ENCODE measurements around the gene ACAP1. TPM values are rescaled to one million over a fixed set of nuclear protein-coding genes. Genes with fewer than 3 reads are reported as not detected.
"Not testable (repeated sequence)": the region's sequence is repeated elsewhere in the genome, so short reads cannot be mapped to it uniquely, and the experiment has no call there.

Gene ACAP1
- total RNA-seq, 2 experiments from 2014 or later: 343 to 375 TPM

- H3K4me3 Mint-ChIP-seq: peak overlapping the region; percentile 89
- peak; percentile 81 for ATAC-seq
- H3K4me1 Mint-ChIP-seq: peaks cover 49% of the 10 kb centered on the region
- intact Hi-C loops (cut with DNase I, micrococcal nuclease): loop anchor here (1.0 to 5.0 kb wide), 17 partner anchors 15 to 826 kb away; partner anchors contain the start of genes EIF5A (in 2 of the 2), GPS2 (in 2 of the 2), ELP5 (in 1 of the 2) and FXR2 (in 1 of the 2)
- no peaks in the 10 kb centered on the region for H3K9me3 Mint-ChIP-seq (ENCODE audit: low read depth)
- peak; percentile 88 for DNase-seq
- ChIA-PET POLR2A (interaction anchor here (0.6 to 1.9 kb wide), 19 partner anchors 9 to 358 kb away, joined by 3 to 11 read pairs (median 3); partner anchors contain the start of genes ACADVL, CD68, CTDNEP1 and DLG4), CTCF (interaction anchor here (0.6 to 3.4 kb wide), 17 partner anchors 15 to 517 kb away, joined by 3 to 23 read pairs (median 4); partner anchors contain the start of genes GPS2, TMEM95 and TP53)
- peak overlapping the region; percentile 96 for H3K27ac Mint-ChIP-seq
- H3K27me3 Mint-ChIP-seq: no peaks in the 10 kb centered on the region
- no peaks in the 10 kb centered on the region for H3K36me3 Mint-ChIP-seq (ENCODE audit: low read depth)
Observed at GRCh38 chr17:7329997-7330637, 6.2 kb upstream of the ACAP1 start.

DNA sequence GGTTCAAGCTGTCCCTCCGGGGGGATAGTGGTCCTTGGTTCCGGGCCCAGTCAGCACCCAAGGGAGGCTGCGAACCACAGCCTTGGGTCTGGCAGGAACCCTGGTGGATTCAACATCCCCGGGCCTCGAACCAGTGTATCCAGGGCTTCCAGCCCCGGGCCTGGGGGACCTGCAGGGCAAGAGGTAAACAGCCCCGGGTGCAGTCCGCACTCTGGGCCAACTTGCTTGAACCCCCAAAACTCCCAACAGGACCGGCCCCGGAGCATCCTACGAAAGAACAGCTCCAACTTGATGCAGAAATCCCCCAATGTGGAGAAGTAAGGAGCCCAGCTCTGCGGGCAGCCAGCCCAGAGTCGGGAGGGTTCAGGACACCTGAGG, 5.7 kb upstream of the ACAP1 start:
- no peak for ATAC-seq
- Mint-ChIP-seq H3K4me3 (peak overlapping the region; percentile 89), H3K4me1 (peaks cover 54% of the 10 kb centered on the region), H3K9me3 (ENCODE audit: low read depth) (no peaks in the 10 kb centered on the region), H3K36me3 (ENCODE audit: low read depth) (no peaks in the 10 kb centered on the region), H3K27ac (peak overlapping the region; percentile 68), H3K27me3 (no peaks in the 10 kb centered on the region)
- POLR2A ChIA-PET: interaction anchor here (1.3 kb wide), 1 partner anchor 23 kb away, joined by 3 read pairs; no protein-coding TSS in a partner anchor
- CTCF ChIA-PET: interaction anchor here (0.6 to 3.4 kb wide), 6 partner anchors 15 to 153 kb away, joined by 3 to 23 read pairs (median 3); partner anchors contain the start of genes TMEM102 and TMEM95
- intact Hi-C loops (cut with DNase I, micrococcal nuclease): no loop called here
- no peak for DNase-seq

DNA sequence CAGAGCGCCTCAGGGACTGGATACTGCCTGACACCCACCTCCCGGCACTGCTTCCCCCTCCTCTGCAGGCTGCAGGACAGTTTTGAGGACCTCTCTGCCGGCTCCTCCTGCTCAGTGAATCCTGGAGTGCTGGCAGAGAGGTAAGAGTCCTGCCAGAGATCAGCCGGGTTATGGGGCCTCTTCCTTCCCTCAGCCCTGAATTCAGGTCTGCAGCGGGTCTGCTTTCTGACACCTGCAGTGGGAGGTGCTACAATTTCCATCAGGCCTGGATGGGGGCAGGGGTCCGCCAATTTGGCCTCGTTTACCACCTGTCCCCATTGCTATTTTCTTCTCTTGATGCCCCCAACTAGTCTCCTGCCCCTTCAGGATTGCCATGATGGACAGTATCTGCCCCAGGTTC, 4.2 kb upstream of the ACAP1 start:
- Mint-ChIP-seq H3K36me3 (ENCODE audit: low read depth) (peaks cover 4% of the 10 kb centered on the region), H3K4me1 (peaks cover 63% of the 10 kb centered on the region), H3K9me3 (ENCODE audit: low read depth) (no peaks in the 10 kb centered on the region), H3K27ac (peak overlapping the region; percentile 89), H3K4me3 (peak overlapping the region; percentile 69), H3K27me3 (no peaks in the 10 kb centered on the region)
- no peak for ATAC-seq
- POLR2A ChIA-PET: no interaction called here
- intact Hi-C loops (cut with DNase I, micrococcal nuclease): loop anchor here in 1 of 2 experiments (1.0 kb wide), 1 partner anchor 354 kb away; no protein-coding TSS in a partner anchor
- DNase-seq: no peak
- CTCF ChIA-PET: interaction anchor here (0.6 kb wide), 1 partner anchor 113 kb away, joined by 3 read pairs; the partner anchor contains the start of genes ACADVL and DLG4

- intact Hi-C loops (cut with DNase I, micrococcal nuclease): loop anchor here in 1 of 2 experiments (1.0 kb wide), 1 partner anchor 354 kb away; no protein-coding TSS in a partner anchor
- H3K36me3 Mint-ChIP-seq (ENCODE audit: low read depth); H3K27me3 Mint-ChIP-seq; H3K9me3 Mint-ChIP-seq (ENCODE audit: low read depth); ATAC-seq; POLR2A ChIA-PET: not testable (repeated sequence)
- Mint-ChIP-seq H3K4me1 (peaks cover 65% of the 10 kb centered on the region), H3K4me3 (peak overlapping the region; percentile 69), H3K27ac (peak overlapping the region; percentile 89)
- CTCF ChIA-PET: interaction anchor here (0.6 kb wide), 1 partner anchor 113 kb away, joined by 3 read pairs; the partner anchor contains the start of genes ACADVL and DLG4
- DNase-seq: peak; percentile 66
Observed at GRCh38 chr17:7332600-7333069, 3.7 kb upstream of the ACAP1 start.

GRCh38 chr17:7334938-7335538, 1.3 kb upstream of the ACAP1 start:
- ATAC-seq (no peak), DNase-seq (no peak)
- Mint-ChIP-seq H3K27me3 (no peaks in the 10 kb centered on the region), H3K9me3 (ENCODE audit: low read depth) (no peaks in the 10 kb centered on the region), H3K27ac (peak overlapping the region; percentile 99), H3K36me3 (ENCODE audit: low read depth) (peaks cover 20% of the 10 kb centered on the region), H3K4me3 (peak overlapping the region; percentile 98), H3K4me1 (peaks cover 62% of the 10 kb centered on the region)
- POLR2A ChIA-PET: interaction anchor here (0.5 kb wide), 1 partner anchor 39 kb away, joined by 3 read pairs; no protein-coding TSS in a partner anchor
- CTCF ChIA-PET: interaction anchor here (0.6 to 2.2 kb wide), 8 partner anchors 10 to 53 kb away, joined by 3 to 12 read pairs (median 5); no protein-coding TSS in a partner anchor
- intact Hi-C loops (cut with DNase I, micrococcal nuclease): no loop called here

GRCh38 chr17:7335765-7336164, 564 bp upstream of the ACAP1 start:
- not testable (repeated sequence) for H3K9me3 Mint-ChIP-seq (ENCODE audit: low read depth); DNase-seq; H3K27me3 Mint-ChIP-seq; ATAC-seq
- H3K36me3 Mint-ChIP-seq (ENCODE audit: low read depth): peaks cover 24% of the 10 kb centered on the region
- H3K4me3 Mint-ChIP-seq: peak overlapping the region; percentile 98
- ChIA-PET POLR2A (interaction anchor here (0.5 to 1.9 kb wide), 2 partner anchors 22 to 40 kb away, joined by 3 to 7 read pairs; no protein-coding TSS in a partner anchor), CTCF (interaction anchor here (0.6 to 2.7 kb wide), 15 partner anchors 9 to 290 kb away, joined by 3 to 18 read pairs (median 4); partner anchors contain the start of gene TMEM95)
- H3K27ac Mint-ChIP-seq: peak overlapping the region; percentile 99
- intact Hi-C loops (cut with DNase I, micrococcal nuclease): loop anchor here (2.0 kb wide), 2 partner anchors 15 to 55 kb away; partner anchors contain the start of gene SLC2A4 (in 1 of the 2)
- H3K4me1 Mint-ChIP-seq: peaks cover 61% of the 10 kb centered on the region

DNA sequence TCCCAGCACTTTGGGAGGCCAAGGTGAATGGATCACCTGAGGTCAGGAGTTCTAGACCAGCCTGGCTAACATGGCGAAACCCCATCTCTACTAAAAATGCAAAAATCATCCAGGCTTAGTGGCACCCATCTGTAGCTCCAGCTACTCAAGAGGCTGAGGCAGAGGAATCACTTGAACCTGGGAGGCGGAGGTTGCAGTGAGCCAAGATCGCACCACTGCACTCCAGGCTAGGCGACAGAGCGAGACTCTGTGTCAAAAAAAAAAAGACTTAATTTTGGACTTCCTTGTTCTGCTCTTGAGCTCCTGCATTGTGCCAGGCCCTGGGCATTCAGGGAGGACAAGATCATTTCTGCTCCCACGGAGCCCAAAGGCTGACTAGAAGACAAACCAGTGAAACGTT, 1.3 kb downstream of the ACAP1 start:
- peaks cover 32% of the 10 kb centered on the region for H3K36me3 Mint-ChIP-seq (ENCODE audit: low read depth)
- H3K4me3 Mint-ChIP-seq: peak overlapping the region; percentile 98
- not testable (repeated sequence) for ATAC-seq; H3K9me3 Mint-ChIP-seq (ENCODE audit: low read depth); DNase-seq; H3K27me3 Mint-ChIP-seq
- intact Hi-C loops (cut with DNase I, micrococcal nuclease): loop anchor here (2.0 kb wide), 2 partner anchors 13 to 57 kb away; partner anchors contain the start of gene SLC2A4 (in 1 of the 2)
- CTCF ChIA-PET: interaction anchor here (0.6 to 2.7 kb wide), 7 partner anchors 9 to 223 kb away, joined by 3 to 18 read pairs (median 3); partner anchors contain the start of gene TNFSF12
- peaks cover 50% of the 10 kb centered on the region for H3K4me1 Mint-ChIP-seq
- POLR2A ChIA-PET: interaction anchor here (0.6 to 1.9 kb wide), 2 partner anchors 24 to 227 kb away, joined by 6 to 7 read pairs; no protein-coding TSS in a partner anchor
- peak overlapping the region; percentile 99 for H3K27ac Mint-ChIP-seq

- intact Hi-C loops (cut with DNase I, micrococcal nuclease): no loop called here
- peaks cover 36% of the 10 kb centered on the region for H3K4me1 Mint-ChIP-seq
- peaks cover 45% of the 10 kb centered on the region for H3K36me3 Mint-ChIP-seq (ENCODE audit: low read depth)
- no peaks in the 10 kb centered on the region for H3K27me3 Mint-ChIP-seq
- CTCF ChIA-PET: interaction anchor here (0.5 kb wide), 1 partner anchor 84 kb away, joined by 3 read pairs; no protein-coding TSS in a partner anchor
- no peak overlapping the region for H3K4me3 Mint-ChIP-seq
- H3K27ac Mint-ChIP-seq: peak overlapping the region; percentile 42
- H3K9me3 Mint-ChIP-seq (ENCODE audit: low read depth): no peaks in the 10 kb centered on the region
- POLR2A ChIA-PET: no interaction called here
- no peak for ATAC-seq
- DNase-seq: no peak
Observed at GRCh38 chr17:7340179-7340578, 3.9 kb downstream of the ACAP1 start.

DNA sequence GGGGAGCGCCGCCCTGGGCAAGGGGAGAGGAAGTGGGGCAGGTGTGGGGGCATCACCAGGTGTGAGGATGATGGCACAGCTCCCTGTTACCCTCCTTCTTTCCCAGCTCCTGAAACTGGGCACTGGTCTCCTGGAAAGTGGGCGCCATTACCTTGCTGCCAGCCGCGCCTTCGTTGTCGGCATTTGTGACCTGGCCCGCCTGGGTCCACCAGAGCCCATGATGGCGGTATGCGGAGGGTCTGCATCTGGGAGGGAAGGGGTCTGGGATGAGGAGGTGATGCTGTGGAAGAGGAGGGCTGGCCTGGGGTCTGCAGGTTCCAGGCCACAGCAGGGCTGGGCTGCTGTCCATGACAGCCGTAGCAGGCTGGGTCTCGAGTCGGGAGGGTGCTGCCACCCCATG, 5.5 kb downstream of the ACAP1 start:
- no peaks in the 10 kb centered on the region for H3K9me3 Mint-ChIP-seq (ENCODE audit: low read depth)
- H3K36me3 Mint-ChIP-seq (ENCODE audit: low read depth): peaks cover 49% of the 10 kb centered on the region
- ATAC-seq (no peak), DNase-seq (no peak)
- intact Hi-C loops (cut with DNase I, micrococcal nuclease): no loop called here
- no peaks in the 10 kb centered on the region for H3K27me3 Mint-ChIP-seq
- CTCF ChIA-PET: interaction anchor here (0.9 to 1.2 kb wide), 3 partner anchors 12 to 22 kb away, joined by 3 read pairs; no protein-coding TSS in a partner anchor
- POLR2A ChIA-PET: no interaction called here
- no peak overlapping the region for H3K27ac Mint-ChIP-seq
- H3K4me1 Mint-ChIP-seq: peaks cover 25% of the 10 kb centered on the region
- H3K4me3 Mint-ChIP-seq: no peak overlapping the region

GRCh38 chr17:7343250-7343649, 6.9 kb downstream of the ACAP1 start:
- ATAC-seq (no peak), DNase-seq (no peak)
- intact Hi-C loops (cut with DNase I, micrococcal nuclease): no loop called here
- Mint-ChIP-seq H3K9me3 (ENCODE audit: low read depth) (no peaks in the 10 kb centered on the region), H3K27ac (peak overlapping the region; percentile 55), H3K27me3 (no peaks in the 10 kb centered on the region), H3K4me1 (peaks cover 17% of the 10 kb centered on the region), H3K36me3 (ENCODE audit: low read depth) (peaks cover 43% of the 10 kb centered on the region), H3K4me3 (no peak overlapping the region)
- CTCF ChIA-PET: interaction anchor here (1.0 kb wide), 2 partner anchors 19 to 94 kb away, joined by 3 to 5 read pairs; no protein-coding TSS in a partner anchor
- POLR2A ChIA-PET: no interaction called here

All from activated CD4-positive, alpha-beta T cell treated with anti-CD3 and anti-CD28 coated beads for 36 hours (primary cell).